HG03521 (cell line): ENCODE measurements around the gene SLC38A2.

Source experiments
- ATAC-seq: cut with Tn5 transposase; IDR thresholded peaks from one replicate; pipeline ENCODE4 v1.9.1; 2021; ENCODE audit warnings: mild to moderate bottlenecking, moderate library complexity; ENCODE audit not compliant: unreplicated experiment

The SLC38A2 gene

GRCh38 chr12:46377678-46378077, 5.1 kb upstream of the SLC38A2 start:
- no peak for ATAC-seq

DNA sequence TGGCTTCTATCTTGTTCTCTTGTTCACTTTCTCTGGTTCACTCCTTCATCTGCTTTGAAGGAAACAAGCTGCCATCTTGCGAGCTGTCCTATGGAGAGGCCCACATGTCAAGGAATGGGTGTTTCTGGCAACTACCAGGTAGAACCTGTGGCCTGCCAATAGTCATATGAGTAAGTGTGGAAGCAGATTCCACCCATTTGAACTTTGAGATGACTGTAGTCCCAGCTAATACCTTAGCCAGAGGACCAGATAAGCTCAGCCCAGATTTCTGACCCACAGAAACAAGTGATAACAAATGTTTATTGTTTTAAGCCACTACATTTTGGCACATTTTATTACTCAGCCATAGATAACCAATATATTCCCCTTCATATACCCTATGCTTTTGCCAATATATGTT, 4.0 kb upstream of the SLC38A2 start:
- no peak for ATAC-seq

DNA sequence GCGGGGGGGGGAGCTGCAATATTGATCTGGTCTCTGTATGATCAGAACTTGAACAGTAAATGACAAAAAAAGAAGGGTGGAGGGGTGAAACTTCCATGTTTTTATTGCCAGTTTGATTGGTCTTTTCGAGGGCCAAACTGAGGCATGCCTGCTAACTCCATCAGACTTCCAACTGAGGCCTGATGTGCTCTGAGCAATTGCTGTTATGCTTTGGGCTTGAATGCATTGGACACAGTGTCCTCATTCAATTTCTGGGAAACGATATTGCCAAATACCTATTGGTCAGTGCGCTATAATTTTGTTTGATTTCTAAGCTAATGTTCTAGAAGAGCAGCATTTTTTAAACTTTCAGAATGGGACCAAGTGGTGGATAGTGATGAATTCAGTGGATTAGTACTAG, 2.1 kb upstream of the SLC38A2 start:
- no peak for ATAC-seq

- ATAC-seq = no peak
These were observed 1.7 kb upstream of the SLC38A2 start for GRCh38 chr12:46374310-46374709.

DNA sequence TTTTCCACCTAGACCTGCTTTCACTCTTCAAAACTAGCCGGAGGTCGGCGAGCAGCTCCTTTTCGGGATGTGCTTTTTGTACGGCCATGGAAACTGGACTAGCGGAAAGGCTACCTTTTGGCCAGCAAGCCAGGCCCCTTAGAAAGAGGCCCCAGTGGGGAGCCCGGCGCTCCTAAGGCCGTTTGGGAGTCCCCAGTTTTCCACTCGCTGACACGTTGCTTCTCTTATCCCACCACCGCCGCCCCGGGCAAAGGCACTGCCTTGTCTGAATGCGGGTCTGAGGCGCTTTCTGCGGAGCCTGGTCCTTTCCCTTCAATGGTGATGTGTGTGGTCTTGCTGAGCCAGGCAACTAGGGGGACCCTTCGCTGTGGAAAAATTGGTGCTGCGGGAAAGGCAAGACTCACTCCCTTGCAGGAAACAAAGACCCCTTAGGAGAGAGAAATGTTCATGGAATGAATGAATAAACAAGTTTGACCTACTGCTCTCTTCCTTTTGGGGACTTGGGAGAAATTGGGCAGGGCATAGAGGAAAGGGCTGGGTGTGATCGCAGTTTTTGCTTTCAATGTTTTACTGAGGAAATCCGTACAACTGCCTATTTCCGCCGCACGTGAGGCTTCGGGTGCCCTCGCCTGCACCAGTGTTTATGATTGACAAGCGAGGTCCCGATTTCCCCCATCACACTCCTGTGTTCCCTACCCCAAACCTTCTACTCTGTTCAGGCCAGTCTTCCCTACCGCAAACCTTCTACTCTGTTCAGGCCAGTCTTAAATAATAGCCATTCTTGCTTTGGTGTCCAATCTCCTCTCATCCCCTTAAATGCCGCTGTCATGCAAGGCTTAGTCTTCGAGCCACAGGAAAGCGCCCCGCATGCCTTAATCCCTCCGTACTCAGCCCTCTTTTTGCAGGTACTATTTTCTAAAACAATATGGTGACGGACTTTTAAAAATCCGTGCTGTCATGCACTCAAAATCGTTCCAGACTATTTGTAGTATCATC, 1.0 kb upstream of the SLC38A2 start:
- ATAC-seq = no peak

DNA sequence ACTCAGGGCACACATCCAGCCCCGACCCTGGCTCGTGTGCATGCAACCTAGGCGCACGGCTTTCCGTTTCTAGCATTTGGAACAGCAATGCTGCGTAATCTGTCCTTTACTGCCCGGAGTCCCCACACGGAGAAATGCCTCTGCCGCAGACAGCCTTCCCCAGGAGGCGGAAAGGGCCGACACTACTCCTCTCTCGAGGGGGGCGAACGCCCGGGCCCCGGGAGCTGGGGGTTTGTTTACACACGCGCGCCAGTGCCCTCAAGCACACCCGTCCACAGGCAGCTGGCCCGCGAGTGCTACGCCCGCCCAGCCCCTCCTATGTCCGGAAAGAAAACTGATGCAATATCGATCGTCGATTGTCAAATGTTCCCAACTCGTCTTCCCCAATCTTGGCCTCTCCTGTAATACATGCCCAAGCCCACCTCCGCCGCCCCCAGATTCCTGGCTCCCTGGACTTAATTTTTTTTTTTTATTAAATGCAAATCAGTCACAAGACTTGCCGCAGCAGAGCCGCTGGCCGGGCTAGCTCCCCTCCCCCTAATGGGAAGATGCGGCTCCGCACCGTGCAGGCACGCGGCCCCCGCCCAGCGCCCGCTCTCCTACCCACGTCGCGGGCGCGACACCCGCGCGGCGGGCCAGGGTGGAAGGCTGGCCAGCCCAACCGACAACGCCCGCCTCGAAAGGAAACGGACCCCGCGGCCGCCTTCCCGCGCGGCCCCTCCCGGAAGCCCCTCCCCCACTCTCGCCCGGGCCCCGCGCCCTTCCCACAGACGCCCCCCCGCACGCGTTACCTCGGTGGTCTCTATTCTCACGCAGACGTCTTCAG, 642 bp downstream of the SLC38A2 start:
- peak; percentile 17 for ATAC-seq

DNA sequence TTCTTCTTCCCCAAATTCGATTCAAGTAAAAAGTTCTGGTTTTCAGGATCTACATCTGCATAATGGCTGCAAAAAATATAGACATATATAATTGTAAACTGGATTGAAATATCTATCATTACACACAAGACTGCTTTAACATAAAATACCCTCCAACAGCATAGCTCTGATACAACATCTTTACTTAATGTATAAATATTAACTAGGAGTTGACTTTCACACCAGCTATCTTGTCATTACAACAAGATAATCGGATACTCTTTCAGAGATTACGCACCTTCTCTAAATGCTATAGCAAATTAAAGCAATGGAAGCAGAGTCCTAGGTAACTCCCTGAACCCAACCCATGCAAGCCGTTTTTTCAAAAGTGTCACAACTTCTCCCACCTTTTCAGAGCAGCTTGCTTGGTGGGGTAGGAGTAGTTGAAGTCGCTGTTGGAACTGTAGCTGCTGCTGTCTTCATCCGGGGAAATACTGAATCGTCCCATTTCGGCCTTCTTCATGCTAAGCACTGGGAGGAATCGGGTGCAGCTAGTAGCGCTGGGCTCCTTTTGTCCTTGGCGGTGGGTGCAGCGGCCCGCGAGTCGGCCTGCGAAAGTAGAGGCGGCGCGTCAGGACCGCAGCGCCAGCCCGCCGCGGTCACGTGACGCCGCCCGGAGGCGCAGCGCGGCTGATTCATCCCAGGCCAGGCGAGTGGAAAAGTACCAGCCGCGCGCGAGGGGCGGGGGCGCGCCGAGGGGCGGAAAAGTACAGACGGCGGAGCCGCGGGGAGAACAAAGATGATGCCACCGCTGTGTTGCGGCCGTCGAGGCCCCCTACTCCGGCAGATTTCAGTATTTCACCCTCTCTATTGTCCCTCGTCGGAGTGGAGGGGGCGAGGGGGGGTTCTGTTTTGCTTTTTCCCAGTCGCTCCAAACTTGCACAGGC, 1.5 kb downstream of the SLC38A2 start:
- peak; percentile 54 for ATAC-seq

DNA sequence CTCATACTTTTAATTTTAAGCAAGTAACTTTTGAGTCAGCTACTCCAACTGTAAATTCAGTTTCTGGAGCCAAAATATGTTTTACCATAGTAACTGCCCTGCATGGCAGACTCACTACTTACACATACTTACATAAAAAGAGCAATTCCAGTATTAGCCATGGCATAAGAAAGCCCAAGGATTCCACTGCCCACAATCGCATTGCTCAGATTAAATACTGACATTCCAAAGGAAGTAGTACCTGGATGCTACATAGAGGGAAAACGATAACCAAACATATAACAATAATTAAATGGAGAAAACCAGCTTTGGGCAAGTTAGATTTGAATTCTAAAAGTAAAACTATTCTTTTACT, 2.2 kb downstream of the SLC38A2 start:
- ATAC-seq = no peak

- no peak for ATAC-seq
These were observed 2.8 kb downstream of the SLC38A2 start for GRCh38 chr12:46369474-46370379.

DNA sequence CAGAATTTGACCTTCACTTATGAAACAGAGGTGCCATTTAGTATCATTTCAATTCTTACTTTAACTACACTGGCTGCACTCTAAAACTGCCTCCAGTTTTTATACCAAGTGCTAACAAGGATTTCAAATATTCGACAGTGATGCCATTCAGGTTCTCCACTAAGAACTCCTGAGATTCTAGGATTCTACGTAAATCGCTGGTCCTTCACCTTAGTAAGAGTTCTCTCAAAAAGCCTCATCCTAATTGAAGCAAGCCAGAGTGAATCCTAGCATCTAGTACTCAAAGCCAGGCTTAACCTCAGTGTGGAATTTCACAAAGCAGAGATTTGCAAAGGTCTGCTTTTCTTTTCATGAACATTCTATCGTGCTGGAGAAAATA, 3.5 kb downstream of the SLC38A2 start:
- no peak for ATAC-seq

DNA sequence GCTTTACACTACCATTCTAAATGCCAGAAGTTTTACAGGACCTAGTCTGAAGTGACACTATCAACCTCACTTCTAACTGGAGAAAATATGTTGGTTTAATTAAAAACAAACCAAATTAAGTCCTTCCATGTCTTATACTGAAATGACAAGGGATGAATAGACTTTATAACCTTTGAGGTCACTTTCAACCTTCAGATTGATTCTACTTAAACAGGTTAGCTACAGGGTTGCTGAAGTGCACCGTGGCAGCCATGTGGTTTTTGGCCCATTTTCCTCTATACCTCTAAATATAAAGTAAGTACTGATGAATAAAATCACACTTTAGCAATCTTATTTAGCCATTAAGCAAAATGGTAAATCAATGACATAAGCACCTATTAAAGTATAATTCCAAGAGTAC, 3.9 kb downstream of the SLC38A2 start:
- no peak for ATAC-seq

GRCh38 chr12:46368138-46368537, 4.4 kb downstream of the SLC38A2 start:
- no peak for ATAC-seq

DNA sequence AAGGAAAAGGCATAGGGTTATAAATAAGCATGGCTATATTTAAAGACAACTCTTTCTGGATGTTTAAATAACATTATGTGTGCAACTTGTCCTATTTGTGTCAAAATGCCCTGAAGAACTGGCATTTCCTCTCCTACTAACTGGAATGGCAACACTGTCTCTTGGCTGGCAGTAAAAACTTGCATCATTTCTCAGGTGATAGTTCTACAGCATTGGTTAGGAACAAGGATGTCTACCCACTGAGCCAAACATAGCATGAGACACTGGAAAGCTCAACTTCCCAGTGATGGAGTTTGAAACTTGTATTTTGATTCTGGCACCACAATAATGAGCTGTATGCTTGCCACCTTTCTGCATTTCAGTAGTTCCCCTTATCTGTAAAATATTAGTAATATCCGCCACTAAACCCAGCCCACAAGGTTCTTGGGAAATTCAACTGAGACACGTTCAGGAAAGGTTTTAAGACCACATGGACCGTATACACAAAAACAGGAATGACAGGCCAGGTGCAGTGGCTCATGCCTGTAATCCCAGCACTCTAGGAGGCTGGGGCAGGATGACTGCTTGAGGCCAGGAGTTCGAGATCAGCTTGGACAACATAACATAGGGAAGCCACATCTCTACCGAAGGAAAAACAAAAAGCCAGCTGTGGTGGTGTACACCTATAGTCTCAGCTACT, 5.1 kb downstream of the SLC38A2 start:
- no peak for ATAC-seq

DNA sequence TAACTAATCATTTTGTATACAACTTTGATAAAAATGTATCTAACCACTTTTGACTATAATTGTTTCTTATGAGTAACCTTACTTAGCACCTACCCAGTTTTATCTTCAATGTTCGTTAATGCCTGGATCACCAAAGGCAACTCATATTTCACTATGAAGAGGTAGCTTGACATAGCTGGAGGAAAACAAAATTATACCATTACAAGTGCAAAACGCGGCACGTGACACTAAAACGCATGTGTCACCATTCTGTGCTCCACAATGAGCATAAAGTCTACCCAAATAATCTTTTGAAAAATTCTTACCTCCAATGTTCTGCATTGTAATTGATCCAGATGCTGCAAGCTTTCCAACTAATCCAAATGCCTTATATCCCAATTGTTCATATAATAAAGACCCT, 5.8 kb downstream of the SLC38A2 start:
- no peak for ATAC-seq

- no peak for ATAC-seq
These were observed 6.6 kb downstream of the SLC38A2 start for GRCh38 chr12:46365951-46366379.

DNA sequence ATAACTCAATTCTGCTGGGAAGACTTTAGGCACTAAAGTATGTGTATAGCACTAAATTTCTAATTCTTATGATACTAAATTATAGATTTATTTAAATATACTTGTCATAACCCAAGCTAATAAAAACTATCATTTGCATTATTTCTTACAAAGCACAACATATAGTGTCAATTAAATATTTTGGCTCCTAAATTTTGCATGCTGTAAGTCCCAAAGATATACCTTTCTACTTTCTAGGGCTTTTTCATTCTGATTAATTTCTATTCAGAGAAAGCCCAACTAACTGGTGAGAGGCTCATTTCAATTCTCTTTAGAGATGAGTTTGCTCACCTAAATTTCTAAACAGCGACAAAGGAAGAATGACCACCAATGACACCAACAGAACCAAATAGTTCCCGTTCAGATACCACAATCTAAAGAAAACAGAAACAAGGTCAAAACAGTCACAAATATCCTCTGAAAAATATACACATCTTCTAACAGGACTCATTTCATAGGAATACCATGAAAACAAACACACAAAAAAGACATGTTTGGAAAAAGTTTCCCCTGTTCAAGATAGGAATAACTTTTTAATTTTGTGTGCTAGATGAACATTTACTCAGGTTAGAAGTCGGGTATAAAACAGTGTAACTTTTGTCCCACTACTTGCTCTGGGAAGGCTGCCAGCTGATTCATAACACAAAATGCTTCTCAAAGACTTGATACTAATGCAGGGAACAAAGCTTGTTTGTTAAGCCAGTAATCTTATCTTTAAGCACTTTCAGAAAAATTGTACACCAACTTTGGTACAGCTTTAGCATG, 7.6 kb downstream of the SLC38A2 start:
- ATAC-seq = no peak

GRCh38 chr12:46364300-46364696, 8.3 kb downstream of the SLC38A2 start:
- no peak for ATAC-seq

DNA sequence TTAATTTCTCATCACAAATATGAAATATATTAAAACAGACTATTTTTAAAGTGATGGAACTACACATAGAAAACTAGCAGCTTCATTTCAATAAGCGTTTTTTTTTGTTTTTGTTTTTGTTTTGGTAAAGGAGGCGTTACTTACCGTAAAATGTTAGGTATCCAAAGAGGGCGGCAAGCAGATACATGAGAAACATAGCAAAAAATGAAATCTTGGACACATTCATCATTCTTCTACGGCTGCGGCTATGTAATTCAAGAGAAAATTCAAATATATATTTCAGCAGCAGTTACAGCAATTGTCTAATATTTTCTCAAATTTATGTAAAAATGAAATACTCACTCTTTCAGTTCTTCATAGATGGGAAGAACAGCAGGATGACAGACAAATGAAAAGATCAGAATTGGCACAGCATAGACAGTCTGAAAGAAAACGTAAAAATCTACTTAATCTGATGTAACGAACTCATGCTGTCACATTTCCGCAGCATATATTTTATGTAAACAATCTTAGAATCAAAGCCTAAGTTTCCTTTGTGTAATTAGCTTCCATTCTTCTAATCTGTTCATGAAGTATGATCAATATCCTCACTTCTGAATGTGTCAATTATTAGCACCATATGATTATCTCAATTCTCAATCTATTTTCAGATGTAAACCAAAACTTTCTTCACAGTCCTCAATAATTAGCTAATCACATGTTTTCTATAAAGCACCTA, 8.8 kb downstream of the SLC38A2 start:
- ATAC-seq = no peak
